Activated CD8-positive, alpha-beta T cell treated with anti-CD3 and anti-CD28 coated beads for 36 hours (primary cell): Measurements from ENCODE around the gene NEB. TPM values are rescaled to one million over a fixed set of nuclear protein-coding genes. Genes with fewer than 3 reads are reported as not detected.

Source experiments
- ATAC-seq: fragments of 200-7000 bp; cut with Tn5 transposase; one replicate; pipeline ENCODE4 v1.10.0; 2021; ENCODE audit warnings: mild to moderate bottlenecking, moderate library complexity
- CTCF ChIA-PET: fragments of 350-600 bp; sonication (Branson Sonifier 250); formaldehyde crosslinking; loops from one replicate; lab custom pipeline; 2021; ENCODE audit warnings: antibody characterized with exemption; lab: Charles Lee
- POLR2A ChIA-PET: fragments of 350-600 bp; sonication (Branson Sonifier 250); formaldehyde crosslinking; loops from one replicate; lab custom pipeline; 2021; ENCODE audit warnings: antibody characterized with exemption; lab: Charles Lee
- DNase-seq: peaks from one replicate; pipeline ENCODE4 v3.0.0-alpha.2; 2020
- H3K27ac Mint-ChIP-seq: one replicate; pipeline ENCODE4 v1.8.0; 2021; ENCODE audit warnings: mild to moderate bottlenecking, mixed read lengths
- H3K27me3 Mint-ChIP-seq: one replicate; pipeline ENCODE4 v1.8.0; 2021; ENCODE audit warnings: mixed read lengths
- H3K36me3 Mint-ChIP-seq: one replicate; pipeline ENCODE4 v1.8.0; 2021; ENCODE audit warnings: low read depth, mixed read lengths
- H3K4me1 Mint-ChIP-seq: one replicate; pipeline ENCODE4 v1.8.0; 2021; ENCODE audit warnings: low read depth, mixed read lengths
- H3K4me3 Mint-ChIP-seq: one replicate; pipeline ENCODE4 v1.8.0; 2021; ENCODE audit warnings: mild to moderate bottlenecking, moderate library complexity, mixed read lengths
- H3K9me3 Mint-ChIP-seq: one replicate; pipeline ENCODE4 v1.8.0; 2021; ENCODE audit warnings: mixed read lengths
- CTCF ChIP-seq: fragments of 200-600 bp; IDR thresholded peaks from one replicate; pipeline ENCODE4 v1.8.0; 2022; ENCODE audit warnings: antibody characterized with exemption, mild to moderate bottlenecking
- intact Hi-C: fragments of 100-400 bp; cut with micrococcal nuclease; formaldehyde crosslinking; loops from one replicate; pipeline ENCODE4 v1.10.0; 2022
- total RNA-seq, 2 experiments: library from RNA; stranded (reverse); gene quantifications; one replicate each; pipeline ENCODE4 v1.2.3, GENCODE V29; 2021

Gene NEB
- total RNA-seq, 2 experiments from 2014 or later = 0.18 to 0.34 TPM

- ChIA-PET POLR2A (no interaction called here), CTCF (no interaction called here)
- no peak overlapping the region for H3K4me3 Mint-ChIP-seq
- intact Hi-C loops = no loop called here
- H3K27me3 Mint-ChIP-seq = no peaks in the 10 kb centered on the region
- no peaks in the 10 kb centered on the region for H3K9me3 Mint-ChIP-seq
- DNase-seq (no peak), ATAC-seq (no peak)
- no peak overlapping the region for H3K27ac Mint-ChIP-seq
- H3K36me3 Mint-ChIP-seq = no peaks in the 10 kb centered on the region
- H3K4me1 Mint-ChIP-seq = no peaks in the 10 kb centered on the region
- TF ChIP-seq CTCF = no peak
Observed at GRCh38 chr2:151760139-151760650, 25.9 kb upstream of the NEB start.

DNA sequence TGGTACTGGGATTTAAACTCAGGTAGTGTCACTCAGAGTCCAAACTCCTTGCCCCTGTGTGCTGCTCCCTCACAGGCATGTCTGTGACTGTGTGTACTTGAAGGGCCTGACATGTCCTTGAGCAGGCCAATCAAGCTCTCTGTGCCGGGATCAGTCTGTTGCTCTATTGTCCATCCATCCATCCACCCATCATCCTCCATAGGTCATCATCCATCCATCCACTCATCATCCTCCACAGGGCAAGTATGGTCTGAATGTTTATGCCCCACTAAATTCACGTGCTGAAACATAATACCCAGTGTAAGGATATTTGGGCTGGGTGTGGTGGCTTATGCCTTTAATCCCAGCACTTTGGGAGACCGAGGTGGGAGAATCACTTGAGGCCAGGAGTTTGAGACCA, 24.5 kb upstream of the NEB start:
- DNase-seq (no peak), ATAC-seq (no peak)
- H3K27me3 Mint-ChIP-seq = no peaks in the 10 kb centered on the region
- H3K27ac Mint-ChIP-seq = no peak overlapping the region
- TF ChIP-seq CTCF = no peak
- no peaks in the 10 kb centered on the region for H3K4me1 Mint-ChIP-seq
- POLR2A ChIA-PET = no interaction called here
- no peaks in the 10 kb centered on the region for H3K9me3 Mint-ChIP-seq
- no peak overlapping the region for H3K4me3 Mint-ChIP-seq
- H3K36me3 Mint-ChIP-seq = no peaks in the 10 kb centered on the region
- CTCF ChIA-PET = no interaction called here
- intact Hi-C loops = no loop called here

DNA sequence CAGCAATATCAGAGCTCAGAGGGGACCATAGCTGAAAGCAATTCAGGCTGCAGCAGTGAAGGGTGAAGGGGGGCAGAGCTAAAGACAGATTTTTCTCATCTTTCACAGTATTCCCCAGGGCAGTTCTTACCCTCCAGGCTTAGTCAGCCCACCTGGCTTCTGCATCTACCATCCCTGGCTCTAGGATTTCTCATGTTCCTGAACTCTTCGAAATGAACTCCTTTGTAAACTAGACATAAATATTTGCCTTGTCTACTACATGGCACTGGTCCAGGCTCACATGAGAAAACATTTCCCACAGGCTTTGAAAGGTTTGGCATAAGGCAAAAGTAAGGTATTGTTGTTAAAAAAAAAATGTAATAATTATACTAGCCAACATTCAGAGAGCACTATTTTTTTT, 23.6 kb upstream of the NEB start:
- CTCF ChIA-PET = interaction anchor here (1.6 kb wide), 1 partner anchor 67 kb away, joined by 3 read pairs; no protein-coding TSS in a partner anchor
- no peaks in the 10 kb centered on the region for H3K9me3 Mint-ChIP-seq
- no peaks in the 10 kb centered on the region for H3K4me1 Mint-ChIP-seq
- H3K27me3 Mint-ChIP-seq = no peaks in the 10 kb centered on the region
- intact Hi-C loops = no loop called here
- POLR2A ChIA-PET = no interaction called here
- no peaks in the 10 kb centered on the region for H3K36me3 Mint-ChIP-seq
- no peak overlapping the region for H3K4me3 Mint-ChIP-seq
- no peak for TF ChIP-seq CTCF
- ATAC-seq = no peak
- no peak for DNase-seq
- H3K27ac Mint-ChIP-seq = no peak overlapping the region

GRCh38 chr2:151756820-151757219, 22.5 kb upstream of the NEB start:
- H3K36me3 Mint-ChIP-seq = no peaks in the 10 kb centered on the region
- POLR2A ChIA-PET = no interaction called here
- H3K27me3 Mint-ChIP-seq = no peaks in the 10 kb centered on the region
- DNase-seq = no peak
- H3K4me1 Mint-ChIP-seq = no peaks in the 10 kb centered on the region
- no peak for TF ChIP-seq CTCF
- no peak overlapping the region for H3K4me3 Mint-ChIP-seq
- intact Hi-C loops = no loop called here
- CTCF ChIA-PET = interaction anchor here (1.6 kb wide), 1 partner anchor 66 kb away, joined by 3 read pairs; no protein-coding TSS in a partner anchor
- no peaks in the 10 kb centered on the region for H3K9me3 Mint-ChIP-seq
- ATAC-seq = no peak
- H3K27ac Mint-ChIP-seq = no peak overlapping the region

- no peak for TF ChIP-seq CTCF
- Mint-ChIP-seq H3K36me3 (no peaks in the 10 kb centered on the region), H3K9me3 (no peaks in the 10 kb centered on the region), H3K4me1 (no peaks in the 10 kb centered on the region), H3K4me3 (no peak overlapping the region), H3K27me3 (no peaks in the 10 kb centered on the region), H3K27ac (no peak overlapping the region)
- ChIA-PET CTCF (interaction anchor here (0.7 kb wide), 1 partner anchor 14 kb away, joined by 3 read pairs; no protein-coding TSS in a partner anchor), POLR2A (no interaction called here)
- DNase-seq = no peak
- intact Hi-C loops = no loop called here
- ATAC-seq = no peak
Observed at GRCh38 chr2:151754253-151754897, 20.1 kb upstream of the NEB start.
